ENCODE results near the gene FAM240B. TPM values are rescaled to one million over a fixed set of nuclear protein-coding genes. Genes with fewer than 3 reads are reported as not detected.

Gene FAM240B
- total RNA-seq, 2 donors from 2014 or later, result not detected

DNA sequence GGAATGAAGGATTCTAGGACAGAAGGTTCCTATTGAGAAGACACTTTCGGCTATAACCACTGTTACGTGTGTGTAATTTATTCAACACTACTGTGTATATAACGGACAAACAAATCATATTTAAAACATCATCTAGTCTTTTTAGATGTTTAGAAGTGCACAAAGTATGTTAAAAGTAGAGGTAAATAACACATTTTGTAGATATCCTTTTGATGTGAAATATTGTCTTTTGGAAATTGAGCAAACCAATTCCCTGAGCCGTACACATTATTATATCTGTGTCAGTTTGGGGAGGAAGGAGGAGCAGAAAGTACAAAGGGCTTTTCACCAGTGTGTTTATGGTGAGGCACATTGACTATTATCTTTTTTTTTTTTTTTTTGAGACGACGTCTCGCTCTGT is 60.4 kb downstream of the FAM240B start:
- Mint-ChIP-seq H3K27me3 (ENCODE audit: insufficient read depth) (peaks cover 2% of the 10 kb centered on the region), H3K4me3 (no peak overlapping the region), H3K9me3 (no peaks in the 10 kb centered on the region), H3K27ac (no peak overlapping the region), H3K4me1 (no peaks in the 10 kb centered on the region), H3K36me3 (ENCODE audit: low read depth) (no peaks in the 10 kb centered on the region)
- Histone ChIP-seq H3K36me3 (ENCODE audit: control insufficient read depth, insufficient read depth, low read length) (no peaks in the 10 kb centered on the region), H3K4me3 (ENCODE audit: low read length) (no peak overlapping the region), H3K9ac (ENCODE audit: extremely low read depth, low read length, poor library complexity, severe bottlenecking) (no peak overlapping the region), H3K27ac (ENCODE audit: low read depth, low read length) (no peak overlapping the region), H3K27me3 (ENCODE audit: control insufficient read depth, insufficient read depth, low read length, poor library complexity, severe bottlenecking) (no peaks in the 10 kb centered on the region), H3K4me1 (ENCODE audit: control insufficient read depth, insufficient read depth, low read length) (no peaks in the 10 kb centered on the region), H3K9me3 (ENCODE audit: control insufficient read depth, low read length) (no peaks in the 10 kb centered on the region)
- TF ChIP-seq, protein P1, sequence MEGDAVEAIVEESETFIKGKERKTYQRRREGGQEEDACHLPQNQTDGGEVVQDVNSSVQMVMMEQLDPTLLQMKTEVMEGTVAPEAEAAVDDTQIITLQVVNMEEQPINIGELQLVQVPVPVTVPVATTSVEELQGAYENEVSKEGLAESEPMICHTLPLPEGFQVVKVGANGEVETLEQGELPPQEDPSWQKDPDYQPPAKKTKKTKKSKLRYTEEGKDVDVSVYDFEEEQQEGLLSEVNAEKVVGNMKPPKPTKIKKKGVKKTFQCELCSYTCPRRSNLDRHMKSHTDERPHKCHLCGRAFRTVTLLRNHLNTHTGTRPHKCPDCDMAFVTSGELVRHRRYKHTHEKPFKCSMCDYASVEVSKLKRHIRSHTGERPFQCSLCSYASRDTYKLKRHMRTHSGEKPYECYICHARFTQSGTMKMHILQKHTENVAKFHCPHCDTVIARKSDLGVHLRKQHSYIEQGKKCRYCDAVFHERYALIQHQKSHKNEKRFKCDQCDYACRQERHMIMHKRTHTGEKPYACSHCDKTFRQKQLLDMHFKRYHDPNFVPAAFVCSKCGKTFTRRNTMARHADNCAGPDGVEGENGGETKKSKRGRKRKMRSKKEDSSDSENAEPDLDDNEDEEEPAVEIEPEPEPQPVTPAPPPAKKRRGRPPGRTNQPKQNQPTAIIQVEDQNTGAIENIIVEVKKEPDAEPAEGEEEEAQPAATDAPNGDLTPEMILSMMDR (conservative IDR thresholded peaks at IDR 0.05), result no peak
- DNase-seq, result no peak
- 94% methylated on average over 7 of the region's 7 CpGs; no CpG with 5 or more reads in 1 of the 2 experiments for whole genome bisulfite sequencing, 2 experiments (ENCODE audit: insufficient coverage in 1 of 2, insufficient read length in 1 of 2)

DNA sequence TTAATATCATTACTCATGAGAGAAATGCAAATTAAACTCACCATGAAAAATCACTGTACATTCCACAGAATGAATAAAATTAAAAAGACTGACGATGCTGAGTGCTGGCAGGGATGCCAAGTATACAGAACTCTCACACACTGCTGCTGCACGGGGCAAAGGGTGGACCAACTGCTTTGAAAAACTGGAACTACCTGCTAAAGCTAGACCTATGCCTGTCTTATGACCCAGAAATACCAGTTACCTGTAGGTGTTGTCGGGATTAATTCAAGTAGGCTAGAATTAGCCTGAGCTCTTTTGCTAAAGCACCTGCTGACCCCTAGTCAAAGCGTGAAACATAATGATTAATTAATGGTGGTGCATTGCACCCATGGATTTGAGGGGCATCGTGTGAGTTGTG is 63.0 kb downstream of the FAM240B start:
- H3K9me3 Mint-ChIP-seq, result no peaks in the 10 kb centered on the region
- no peak overlapping the region for H3K27ac ChIP-seq (ENCODE audit: low read depth, low read length)
- H3K4me1 ChIP-seq (ENCODE audit: control insufficient read depth, insufficient read depth, low read length), result no peaks in the 10 kb centered on the region
- H3K36me3 Mint-ChIP-seq (ENCODE audit: low read depth), result no peaks in the 10 kb centered on the region
- peaks cover 2% of the 10 kb centered on the region for H3K27me3 Mint-ChIP-seq (ENCODE audit: insufficient read depth)
- no peaks in the 10 kb centered on the region for H3K4me1 Mint-ChIP-seq
- H3K36me3 ChIP-seq (ENCODE audit: control insufficient read depth, insufficient read depth, low read length), result no peaks in the 10 kb centered on the region
- TF ChIP-seq, protein P1 (conservative IDR thresholded peaks at IDR 0.05), result no peak
- H3K4me3 Mint-ChIP-seq, result no peak overlapping the region
- H3K27ac Mint-ChIP-seq, result no peak overlapping the region
- 37 to 48% methylated on average over 4 to 5 of the region's 5 CpGs for WGBS, 2 experiments (ENCODE audit: insufficient coverage in 1 of 2, insufficient read length in 1 of 2)
- no peak overlapping the region for H3K4me3 ChIP-seq (ENCODE audit: low read length)
- H3K9ac ChIP-seq (ENCODE audit: extremely low read depth, low read length, poor library complexity, severe bottlenecking), result no peak overlapping the region
- H3K9me3 ChIP-seq (ENCODE audit: control insufficient read depth, low read length), result no peaks in the 10 kb centered on the region
- DNase-seq, result no peak
- no peaks in the 10 kb centered on the region for H3K27me3 ChIP-seq (ENCODE audit: control insufficient read depth, insufficient read depth, low read length, poor library complexity, severe bottlenecking)

DNA sequence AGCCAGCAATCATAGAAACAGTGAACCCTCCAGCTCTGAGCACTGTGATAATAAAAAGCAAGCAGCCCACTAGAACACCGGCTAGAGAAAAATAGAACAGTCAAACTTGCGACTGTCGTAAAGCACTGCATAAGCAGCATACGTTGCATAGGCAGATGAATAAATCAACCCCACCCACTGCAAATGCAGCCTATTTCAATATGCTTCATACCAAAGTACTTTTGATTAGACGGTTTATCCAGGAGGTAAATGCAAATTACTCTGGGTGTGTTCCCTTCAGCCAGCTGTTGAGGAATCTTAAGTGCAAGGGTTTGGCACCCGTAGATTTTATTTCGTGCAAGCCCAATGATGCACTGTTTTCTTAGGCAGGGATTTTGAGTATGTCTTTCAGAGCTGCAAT is 67.4 kb downstream of the FAM240B start:
- H3K36me3 Mint-ChIP-seq (ENCODE audit: low read depth), result no peaks in the 10 kb centered on the region
- H3K4me3 Mint-ChIP-seq, result no peak overlapping the region
- 92 to 97% methylated on average over 6 to 7 of the region's 7 CpGs for WGBS, 2 experiments (ENCODE audit: insufficient coverage in 1 of 2, insufficient read length in 1 of 2)
- no peak for DNase-seq
- Histone ChIP-seq H3K9me3 (ENCODE audit: control insufficient read depth, low read length) (no peaks in the 10 kb centered on the region), H3K4me1 (ENCODE audit: control insufficient read depth, insufficient read depth, low read length) (no peaks in the 10 kb centered on the region), H3K36me3 (ENCODE audit: control insufficient read depth, insufficient read depth, low read length) (no peaks in the 10 kb centered on the region), H3K27me3 (ENCODE audit: control insufficient read depth, insufficient read depth, low read length, poor library complexity, severe bottlenecking) (no peaks in the 10 kb centered on the region), H3K4me3 (ENCODE audit: low read length) (no peak overlapping the region), H3K27ac (ENCODE audit: low read depth, low read length) (no peak overlapping the region), H3K9ac (ENCODE audit: extremely low read depth, low read length, poor library complexity, severe bottlenecking) (no peak overlapping the region)
- no peaks in the 10 kb centered on the region for H3K4me1 Mint-ChIP-seq
- H3K27me3 Mint-ChIP-seq (ENCODE audit: insufficient read depth), result no peaks in the 10 kb centered on the region
- peaks cover 2% of the 10 kb centered on the region for H3K9me3 Mint-ChIP-seq
- H3K27ac Mint-ChIP-seq, result no peak overlapping the region
- TF ChIP-seq, protein P1 (conservative IDR thresholded peaks at IDR 0.05), result no peak
